Amniotic stem cell (primary cell): ENCODE data around the gene MIOS.
A peak's percentile ranks its signal among the peaks of the same experiment; 100 is the strongest.

Experiments
- DNase-seq: peaks from one replicate; lab custom pipeline; 2025; lab: John Stamatoyannopoulos, UW

Gene MIOS

DNA sequence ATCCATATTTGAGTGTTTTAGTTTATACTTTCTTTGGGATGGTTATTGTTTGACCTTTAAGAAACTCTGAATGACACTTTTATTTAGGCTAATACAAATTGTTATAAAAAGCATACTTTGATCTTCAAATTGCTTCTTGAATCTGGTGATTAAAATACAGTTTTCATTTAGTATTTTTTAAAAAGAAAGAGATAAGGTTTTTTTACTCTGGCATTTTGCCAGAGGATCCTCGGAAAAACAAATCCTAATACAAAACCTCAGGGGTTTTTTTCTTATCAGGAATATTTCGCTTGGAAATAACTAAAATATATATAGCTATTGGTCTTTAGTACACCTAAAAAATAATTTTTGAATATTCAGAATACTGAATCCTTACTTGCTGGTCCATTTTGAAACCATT is 17.0 kb downstream of the MIOS start:
- DNase-seq = no peak

- no peak for DNase-seq
These were observed 18.0 kb downstream of the MIOS start for GRCh38 chr7:7584653-7585052.

DNA sequence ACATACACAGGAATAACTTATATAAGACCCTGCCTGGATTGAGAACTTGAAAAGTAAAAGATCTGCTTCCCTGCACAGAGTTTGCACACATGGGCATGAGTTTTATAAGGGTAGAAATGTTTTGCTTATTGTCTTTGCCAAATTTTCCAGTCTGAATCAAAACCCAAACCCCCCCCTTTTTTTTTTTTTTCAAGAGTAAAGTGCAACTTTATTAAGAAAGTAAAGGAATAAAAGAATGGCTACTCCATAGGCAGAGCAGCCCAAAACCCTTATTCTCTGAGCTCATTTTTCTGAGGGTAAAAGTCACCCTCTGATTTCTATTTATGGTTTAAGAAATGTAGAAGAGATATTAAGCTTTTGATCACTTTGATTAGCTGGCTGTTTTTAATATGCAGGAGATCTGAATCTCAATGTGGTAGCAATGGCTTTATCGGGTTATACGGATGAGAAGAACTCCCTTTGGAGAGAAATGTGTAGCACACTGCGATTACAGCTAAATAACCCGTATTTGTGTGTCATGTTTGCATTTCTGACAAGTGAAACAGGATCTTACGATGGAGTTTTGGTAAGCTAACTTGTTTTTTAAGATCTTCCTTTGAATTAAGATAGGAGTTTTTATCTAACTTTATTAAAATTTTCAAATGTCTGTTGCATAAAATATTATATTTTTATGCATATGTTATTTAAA is 18.7 kb downstream of the MIOS start:
- no peak for DNase-seq

- no peak for DNase-seq
These were observed 28.8 kb downstream of the MIOS start for GRCh38 chr7:7595451-7595850.

GRCh38 chr7:7596176-7596575 is 29.5 kb downstream of the MIOS start:
- no peak for DNase-seq

- DNase-seq = no peak
These were observed 40.3 kb downstream of the MIOS start for GRCh38 chr7:7607010-7607409.

DNA sequence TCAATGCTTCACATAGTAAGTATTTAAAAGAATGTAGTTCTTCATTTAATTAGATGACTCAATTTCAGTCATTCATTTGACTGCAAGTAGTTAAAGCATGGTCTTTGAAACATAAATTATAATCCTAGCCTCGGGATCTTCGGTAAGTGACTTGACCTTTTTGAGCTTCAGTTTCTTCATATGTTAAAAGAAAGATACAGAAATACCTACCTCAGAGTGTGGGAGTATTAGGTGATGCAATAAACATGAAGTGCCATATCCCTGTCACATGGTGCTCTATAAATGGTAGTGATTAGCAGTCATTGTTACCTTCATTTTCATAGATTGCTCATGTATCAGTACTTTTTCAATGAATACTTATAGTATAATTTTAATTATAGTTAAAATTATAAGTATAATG is 42.6 kb downstream of the MIOS start:
- DNase-seq = no peak

DNA sequence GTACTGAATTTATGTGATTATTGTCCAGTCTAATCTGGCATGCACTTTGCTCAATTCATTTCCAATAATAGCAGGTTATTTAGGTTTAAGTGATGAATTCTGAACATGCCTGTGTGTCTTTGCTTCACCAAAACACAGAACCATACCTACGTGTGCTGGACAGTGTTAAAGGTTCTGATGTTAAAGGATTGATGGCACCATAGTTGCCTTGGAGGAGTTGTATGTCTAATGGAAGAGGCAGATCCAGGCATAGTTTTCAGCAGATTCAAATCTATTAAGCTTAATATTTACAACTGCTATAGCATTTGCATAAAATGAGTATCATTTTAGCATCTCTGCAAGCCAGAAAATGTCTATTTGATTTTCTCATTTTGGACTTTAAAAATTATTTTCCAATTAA is 45.8 kb downstream of the MIOS start:
- DNase-seq = no peak

GRCh38 chr7:7613210-7613609 is 46.5 kb downstream of the MIOS start:
- no peak for DNase-seq

GRCh38 chr7:7614018-7614741 is 47.5 kb downstream of the MIOS start:
- no peak for DNase-seq

DNA sequence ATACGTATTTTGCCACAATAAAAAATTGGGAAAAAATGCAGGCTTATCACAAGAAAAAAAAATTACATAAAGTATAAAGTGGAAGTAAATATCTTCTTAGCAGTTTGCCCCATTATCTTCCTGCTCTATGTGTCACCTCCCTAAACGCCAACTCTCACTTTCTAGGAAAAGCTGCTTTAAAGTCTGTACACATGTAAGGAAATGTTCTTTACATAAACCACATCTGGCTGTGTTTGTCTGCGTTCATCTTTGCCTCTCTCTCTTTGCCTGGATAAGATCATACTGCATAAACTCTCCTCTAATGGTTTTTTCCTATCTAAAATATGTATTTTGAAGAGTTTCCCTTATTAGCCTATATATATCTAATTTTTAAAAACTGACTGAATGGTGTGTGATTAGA is 50.9 kb downstream of the MIOS start:
- no peak for DNase-seq

- no peak for DNase-seq
These were observed 51.7 kb downstream of the MIOS start for GRCh38 chr7:7618410-7618809.

- no peak for DNase-seq
These were observed 53.6 kb downstream of the MIOS start for GRCh38 chr7:7620236-7620635.

GRCh38 chr7:7620644-7621210 is 54.0 kb downstream of the MIOS start:
- DNase-seq = no peak

DNA sequence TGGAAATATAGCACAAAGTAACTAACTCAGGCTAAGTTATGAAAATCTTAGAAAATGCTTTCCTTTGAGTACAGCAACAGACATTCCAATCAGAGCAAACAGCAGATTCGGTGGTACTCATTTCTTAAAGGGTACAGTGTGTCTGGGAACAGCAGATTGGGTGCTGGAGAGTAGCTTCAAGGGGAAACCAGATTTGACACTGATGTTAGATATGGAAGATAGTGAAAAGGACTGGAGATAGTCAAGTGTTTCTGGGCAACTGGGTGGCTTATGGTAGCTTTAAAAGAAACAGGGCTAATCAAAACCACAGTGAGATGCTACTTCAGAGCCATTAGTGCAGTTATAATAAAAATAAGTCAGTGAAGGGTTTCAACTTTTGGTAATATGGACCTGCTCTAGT is 61.8 kb downstream of the MIOS start:
- no peak for DNase-seq

DNA sequence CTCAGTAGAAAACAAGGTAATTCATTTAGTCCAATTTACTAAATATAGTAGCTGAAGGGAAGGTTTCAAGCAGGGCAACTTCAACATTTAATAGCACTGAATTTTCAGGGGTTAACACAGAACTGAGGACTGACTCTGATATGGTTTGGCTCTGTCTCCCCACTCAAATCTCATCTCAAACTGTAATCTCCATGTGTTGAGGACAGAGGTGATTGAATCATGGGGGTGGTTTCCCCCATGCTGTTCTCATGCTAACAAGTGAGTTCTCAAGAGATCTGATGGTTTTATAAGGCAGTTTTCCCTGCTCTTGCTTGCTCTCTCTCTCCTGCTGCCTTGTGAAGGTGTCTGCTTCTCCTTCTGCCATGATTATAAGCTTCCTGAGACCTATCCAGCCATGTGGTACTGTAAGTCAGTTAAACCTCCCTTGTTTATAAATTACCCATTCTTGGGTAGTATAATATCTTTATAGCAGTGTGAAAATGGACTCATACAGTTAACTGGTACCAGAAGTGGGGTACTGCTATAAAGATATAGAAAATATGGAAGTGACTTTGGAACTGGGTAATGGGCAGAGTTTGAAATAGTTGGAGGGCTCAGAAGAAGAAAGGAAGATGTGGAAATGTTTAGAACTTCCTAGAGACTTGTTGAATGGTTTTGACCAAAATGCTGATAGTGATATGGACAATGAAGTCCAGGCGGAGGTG is 64.1 kb downstream of the MIOS start:
- DNase-seq = no peak

DNA sequence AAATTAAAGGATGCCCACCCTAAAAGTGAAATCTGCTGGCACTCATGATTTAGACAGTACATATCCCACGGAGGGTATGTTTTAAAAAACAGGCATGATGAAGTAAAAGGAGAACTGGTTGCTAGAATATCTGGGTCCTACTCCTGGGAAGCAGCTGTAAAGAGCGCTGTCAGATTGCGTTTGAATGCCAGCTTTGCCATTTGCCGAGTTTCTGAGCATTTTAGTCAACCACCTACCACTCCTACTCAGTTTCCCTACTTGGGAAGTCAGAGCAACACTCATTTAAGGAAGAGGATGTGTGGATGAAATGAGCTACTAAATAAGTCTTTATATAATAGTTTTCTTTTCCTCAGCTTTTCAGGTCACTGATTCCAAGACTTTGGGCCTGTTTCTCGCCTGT is 72.7 kb downstream of the MIOS start:
- DNase-seq = no peak

DNA sequence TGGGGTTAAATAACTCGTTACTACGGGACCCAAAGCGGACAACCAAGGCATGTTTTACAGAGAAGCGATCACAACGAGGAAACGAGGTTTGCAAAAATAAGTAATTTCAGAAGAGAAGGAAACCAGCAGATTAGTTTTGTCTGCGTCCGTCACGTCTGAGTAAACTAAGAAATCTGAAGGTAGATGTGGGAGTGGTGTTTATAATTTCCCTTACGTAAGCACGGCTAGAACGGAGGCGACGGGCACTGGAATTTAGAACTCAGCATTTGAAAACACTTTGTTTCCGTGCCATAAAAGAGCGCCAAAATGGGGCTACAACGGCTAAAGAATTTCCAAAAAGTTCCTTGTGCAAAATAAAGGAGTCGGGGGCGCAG is 73.2 kb downstream of the MIOS start:
- DNase-seq = no peak

- peak; percentile 99 for DNase-seq
These were observed 73.8 kb downstream of the MIOS start, which contains the start of gene UMAD1 for GRCh38 chr7:7640221-7641128. Gene UMAD1, plus strand, starts transcription at chr7:7640752. Its CDS starts 32,620 bp downstream, at chr7:7673372.

DNA sequence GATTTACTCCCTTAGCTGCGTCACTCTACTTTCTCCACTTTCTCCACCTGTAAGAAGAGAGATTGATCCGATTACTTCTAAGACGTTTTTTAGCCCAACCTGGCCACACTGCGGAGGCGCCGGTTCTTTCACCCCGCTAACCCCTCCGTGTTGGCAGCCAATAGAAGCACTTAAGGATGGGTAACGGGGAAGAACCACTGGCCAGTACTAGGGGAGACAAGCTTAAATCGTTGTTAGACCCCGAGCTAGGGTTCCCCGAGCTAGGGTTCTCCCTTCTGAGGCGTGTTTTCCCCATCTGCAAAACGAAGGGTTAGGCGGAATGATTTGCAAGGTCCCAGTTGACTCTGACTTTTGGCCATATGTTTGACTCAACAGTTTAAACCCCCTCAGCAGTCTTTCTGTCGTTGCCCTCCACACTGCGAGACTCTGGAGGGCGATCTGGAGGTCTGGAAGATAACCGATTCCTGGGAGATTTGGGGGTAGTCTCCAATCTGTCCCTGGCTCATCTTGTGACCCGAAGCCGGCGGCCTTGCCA is 74.5 kb downstream of the MIOS start:
- no peak for DNase-seq

- no peak for DNase-seq
These were observed 75.4 kb downstream of the MIOS start for GRCh38 chr7:7642081-7642480.
